ENCODE data around the gene ZFP28. TPM values are rescaled to one million over a fixed set of nuclear protein-coding genes. Genes with fewer than 3 reads are reported as not detected.

Gene ZFP28
- polyA plus RNA-seq, 3 donors, result 13.6 to 16.8 (median 14.4) TPM

GRCh38 chr19:56573914-56574313, 35.2 kb downstream of the ZFP28 start:
- DNase-seq (ENCODE audit: extremely low read depth in 1 of 11, low read depth in 9 of 11, low spot score in 4 of 11), result no peak

GRCh38 chr19:56577719-56578602, 39.2 kb downstream of the ZFP28 start:
- no peak for DNase-seq (ENCODE audit: extremely low read depth in 1 of 11, low read depth in 9 of 11, low spot score in 4 of 11)

- no peak for DNase-seq (ENCODE audit: extremely low read depth in 1 of 11, low read depth in 9 of 11, low spot score in 4 of 11)
These were observed 55.7 kb downstream of the ZFP28 start for GRCh38 chr19:56594446-56594782.

- peak; percentile 68 to 89 (median 85) for DNase-seq (ENCODE audit: extremely low read depth in 1 of 11, low read depth in 9 of 11, low spot score in 4 of 11)
These were observed 56.2 kb downstream of the ZFP28 start, which contains the start of gene ZNF71 for GRCh38 chr19:56594783-56595547. TSS of gene ZNF71 (plus strand) at chr19:56595302. CDS start at chr19:56601559, 6,257 bp downstream.

- DNase-seq (ENCODE audit: extremely low read depth in 1 of 11, low read depth in 9 of 11, low spot score in 4 of 11), result peak in 1 of 11 donors; percentile 9
These were observed 56.8 kb downstream of the ZFP28 start for GRCh38 chr19:56595548-56595899.

GRCh38 chr19:56596676-56597075, 57.9 kb downstream of the ZFP28 start:
- DNase-seq (ENCODE audit: extremely low read depth in 1 of 11, low read depth in 9 of 11, low spot score in 4 of 11), result no peak

GRCh38 chr19:56597696-56598095, 58.9 kb downstream of the ZFP28 start:
- DNase-seq (ENCODE audit: extremely low read depth in 1 of 11, low read depth in 9 of 11, low spot score in 4 of 11), result no peak

GRCh38 chr19:56601375-56601774, 62.6 kb downstream of the ZFP28 start:
- DNase-seq (ENCODE audit: extremely low read depth in 1 of 11, low read depth in 9 of 11, low spot score in 4 of 11), result no peak

- DNase-seq (ENCODE audit: extremely low read depth in 1 of 11, low read depth in 9 of 11, low spot score in 4 of 11), result no peak
These were observed 65.1 kb downstream of the ZFP28 start for GRCh38 chr19:56603829-56604228.

Other genes with a start within 250 kb of the ZFP28 start
- gene ZSCAN5A, start 224.1 kb upstream of the ZFP28 start, polyA plus RNA-seq (ENCODE audit: insufficient read length in 3 of 3), result 10 to 100 TPM; 14.7 to 17.2 (median 17.0) TPM
- 10 to 100 TPM; 10.9 to 14.2 (median 11.3) TPM for gene ZNF582, start 145.4 kb upstream of the ZFP28 start, polyA plus RNA-seq (ENCODE audit: insufficient read length in 3 of 3)
- 10 to 100 TPM in 1 of 3 donors, 1 to 10 TPM in 2; 9.5 to 11.2 (median 9.9) TPM for gene ZNF583, start 134.6 kb upstream of the ZFP28 start, polyA plus RNA-seq (ENCODE audit: insufficient read length in 3 of 3)
- gene ZNF667, start 61.6 kb upstream of the ZFP28 start, polyA plus RNA-seq (ENCODE audit: insufficient read length in 3 of 3), result 10 to 100 TPM; 18.7 to 23.4 (median 20.7) TPM
- gene ZNF471, start 31.1 kb upstream of the ZFP28 start, polyA plus RNA-seq (ENCODE audit: insufficient read length in 3 of 3), result 10 to 100 TPM; 20.1 to 32.6 (median 21.2) TPM
- gene ZNF470, start 28.5 kb downstream of the ZFP28 start, polyA plus RNA-seq (ENCODE audit: insufficient read length in 3 of 3), result 10 to 100 TPM in 2 of 3 donors, 1 to 10 TPM in 1; 8.5 to 11.9 (median 10.9) TPM
- gene ZNF71, start 56.4 kb downstream of the ZFP28 start, polyA plus RNA-seq (ENCODE audit: insufficient read length in 3 of 3), result 10 to 100 TPM in 1 of 3 donors, 1 to 10 TPM in 2; 8.4 to 10.5 (median 9.4) TPM
- gene SMIM17, start 104.2 kb downstream of the ZFP28 start, polyA plus RNA-seq (ENCODE audit: insufficient read length in 3 of 3), result 1 to 10 TPM; 1.3 to 2.1 (median 1.8) TPM
- gene ZNF835, start 132.8 kb downstream of the ZFP28 start, polyA plus RNA-seq (ENCODE audit: insufficient read length in 3 of 3), result 1 to 10 TPM; 3.5 to 4.7 (median 4.4) TPM